Mesenteric fat pad (tissue), 1 donor: ENCODE measurements around the gene SYTL2. TPM values are rescaled to one million over a fixed set of nuclear protein-coding genes. Genes with fewer than 3 reads are reported as not detected.
"Not testable (repeated sequence)": the region's sequence is repeated elsewhere in the genome, so short reads cannot be mapped to it uniquely, and the experiment has no call there.

Source experiments
- DNase-seq: peaks from one replicate; pipeline ENCODE4 v3.0.0-alpha.2; 2020; ENCODE audit warnings: low spot score
- total RNA-seq: library from RNA; stranded (reverse); fragmentation: NEBNext Ultra II Directional; extraction: Animal tissue kit (Norgen Biotek cat#: 25700); gene quantifications from one replicate; pipeline ENCODE4 v1.2.1, GENCODE V29; 2021
- donor health status: DM: yes; HTN: yes; CAD: no.

The SYTL2 gene
- total RNA-seq, 1 donor from 2014 or later: 13.5 TPM

DNA sequence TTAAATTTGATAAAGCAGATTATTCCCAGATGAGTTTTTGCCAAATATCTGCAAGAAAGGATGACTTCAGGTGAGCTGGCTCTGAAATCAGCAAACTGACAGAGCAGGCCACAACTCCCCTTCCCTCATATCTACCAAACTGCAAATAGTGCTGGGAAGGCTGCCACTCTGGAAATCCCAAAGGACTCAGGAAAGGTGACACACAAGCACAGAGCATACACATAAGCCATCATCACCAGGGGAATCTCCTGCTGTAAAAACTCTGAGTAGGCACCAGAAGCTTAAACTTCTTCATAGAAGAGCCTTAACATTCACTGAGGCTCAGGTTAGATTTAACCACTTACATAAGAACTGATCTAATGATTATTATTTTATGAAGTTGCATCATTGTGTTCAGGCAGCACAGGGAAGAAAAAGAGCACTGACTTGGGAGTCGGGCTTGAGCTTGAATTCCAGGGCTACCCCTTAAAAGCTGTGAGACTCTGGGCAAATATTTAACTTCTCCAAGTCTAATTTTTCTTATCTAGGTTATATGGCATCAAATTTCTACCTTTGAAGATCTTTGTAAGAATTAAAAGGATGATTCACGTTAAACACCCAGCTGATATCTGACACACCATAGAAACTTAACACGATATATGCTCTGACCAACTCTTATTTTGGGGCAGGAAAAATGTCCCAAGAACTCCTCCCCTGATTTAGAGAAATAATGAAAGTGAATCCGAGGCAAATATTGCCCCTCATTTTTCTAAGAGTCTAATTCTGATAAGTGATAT is 15.0 kb downstream of the SYTL2 start:
- no peak for DNase-seq

DNA sequence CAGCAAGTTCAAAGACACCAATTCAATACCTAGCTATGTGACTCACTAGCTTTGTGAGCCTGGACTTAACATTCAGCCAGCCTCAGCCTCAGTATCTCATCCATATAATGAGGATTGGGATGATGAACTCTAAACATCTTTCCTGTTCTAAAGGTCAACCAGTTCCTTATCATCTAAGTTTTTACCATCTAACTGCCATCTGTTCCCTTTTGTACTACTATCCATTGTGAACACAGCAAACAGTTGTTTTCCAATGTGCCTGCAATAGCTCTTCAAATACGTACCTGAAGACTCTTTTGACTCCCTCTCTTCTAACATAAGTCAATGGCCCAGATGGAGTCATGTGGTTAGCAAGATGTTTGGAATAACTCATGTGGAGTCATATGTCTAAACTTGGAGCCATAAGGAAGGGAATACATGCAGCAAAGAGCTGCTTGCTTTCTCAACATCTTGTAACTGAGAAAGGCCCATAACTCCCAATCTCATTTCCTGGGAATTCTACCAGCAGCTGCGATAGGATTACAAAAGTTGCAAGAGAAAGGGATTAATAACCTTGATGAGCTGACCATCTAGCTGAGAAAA is 19.4 kb downstream of the SYTL2 start:
- DNase-seq: no peak

DNA sequence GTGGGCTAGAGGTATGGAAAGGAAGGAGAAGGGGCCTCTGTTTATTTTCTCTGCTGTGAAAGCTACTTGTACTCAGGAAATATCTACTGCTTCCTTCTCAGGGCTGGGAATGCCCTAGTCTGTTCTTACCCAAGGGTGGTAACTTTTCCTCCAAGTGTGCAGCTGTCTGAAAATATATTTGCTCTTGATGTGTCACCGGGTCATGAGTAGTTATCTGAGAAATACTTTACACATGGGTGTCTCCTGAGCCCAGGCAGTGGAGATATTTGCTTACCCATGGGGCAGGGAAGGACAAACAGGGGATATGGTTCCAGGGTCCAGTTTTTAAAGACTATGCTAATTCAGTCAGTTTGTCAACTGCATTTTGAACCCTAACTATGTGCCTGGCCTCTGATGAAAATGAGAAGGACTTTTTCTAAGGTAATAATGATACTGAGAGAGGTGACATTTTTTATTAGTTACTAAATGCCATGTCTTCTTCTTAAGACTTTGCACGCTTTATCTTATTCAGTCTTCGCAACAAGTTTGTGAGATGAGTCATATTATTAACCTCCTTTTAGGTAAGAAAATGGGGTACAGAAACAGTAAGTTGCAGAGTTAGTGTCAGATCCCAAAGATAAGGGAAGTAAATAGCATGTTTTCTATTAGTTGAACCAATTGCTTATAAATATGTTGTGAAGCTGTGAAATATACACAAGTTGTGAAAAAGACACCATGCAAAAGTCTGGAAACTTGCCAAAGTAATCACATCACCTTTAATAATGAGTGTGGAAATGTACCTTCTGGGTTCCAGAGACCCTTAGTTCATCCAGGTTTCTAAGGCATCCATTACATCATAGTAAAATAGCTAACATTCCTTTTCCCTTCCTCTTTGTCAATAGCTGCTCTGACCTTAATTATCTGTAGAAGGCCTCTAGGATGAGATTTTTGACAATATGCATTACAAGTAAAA is 22.9 kb downstream of the SYTL2 start:
- DNase-seq: no peak

DNA sequence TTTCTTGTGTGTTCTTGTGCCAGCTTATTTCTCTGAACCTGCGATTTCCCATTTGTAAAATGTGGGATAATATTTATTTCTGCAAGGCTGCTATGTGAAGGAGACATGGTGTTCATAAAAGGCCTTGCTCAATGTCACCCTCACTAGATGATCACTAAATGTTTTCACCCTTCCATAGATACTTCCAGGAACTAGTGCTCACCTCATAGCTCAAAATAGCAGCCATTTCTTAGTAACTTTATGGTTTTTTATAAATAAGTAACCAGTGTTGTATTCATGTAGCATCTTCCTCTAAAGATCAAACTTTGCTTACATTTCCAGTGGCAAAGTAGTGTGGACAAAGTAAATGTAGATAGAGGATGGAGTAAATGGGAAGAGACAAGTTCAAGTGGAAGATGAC is 23.8 kb downstream of the SYTL2 start:
- DNase-seq: no peak

DNA sequence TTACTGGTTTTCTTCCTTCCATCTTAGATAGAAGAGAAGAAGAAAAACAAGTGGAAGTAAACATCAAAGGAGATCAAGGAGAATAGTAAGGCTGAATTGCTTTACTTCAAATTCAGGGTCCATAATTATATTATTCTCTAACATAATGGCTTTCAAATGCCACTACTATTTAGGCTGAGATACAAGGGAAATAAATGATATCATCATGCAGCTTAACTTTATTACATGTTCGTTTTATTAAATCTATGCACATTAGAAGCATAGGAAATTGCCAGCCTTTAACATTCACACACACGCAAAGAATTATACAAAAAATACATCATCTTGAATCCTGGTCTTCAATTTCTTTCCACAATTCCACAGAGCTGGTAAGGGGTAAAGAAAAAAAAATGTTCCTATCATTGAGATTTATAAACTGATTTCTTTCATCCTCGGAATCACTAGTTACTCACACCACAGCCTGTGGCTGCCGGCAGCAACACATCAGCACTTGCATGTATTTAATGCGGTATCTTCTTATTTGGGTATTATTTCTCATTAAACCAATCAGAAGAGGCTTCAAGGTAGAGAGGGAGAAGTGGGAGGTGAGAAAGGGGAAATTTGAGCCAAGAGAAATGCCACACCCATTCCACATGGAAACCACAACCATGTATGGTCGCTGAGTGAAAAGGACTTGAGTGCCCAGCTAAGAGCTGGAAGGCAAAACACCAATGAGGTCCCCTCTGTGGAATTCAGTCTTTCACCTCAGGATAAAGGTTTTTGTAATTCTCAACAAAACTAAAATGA is 26.3 kb downstream of the SYTL2 start:
- no peak for DNase-seq

DNA sequence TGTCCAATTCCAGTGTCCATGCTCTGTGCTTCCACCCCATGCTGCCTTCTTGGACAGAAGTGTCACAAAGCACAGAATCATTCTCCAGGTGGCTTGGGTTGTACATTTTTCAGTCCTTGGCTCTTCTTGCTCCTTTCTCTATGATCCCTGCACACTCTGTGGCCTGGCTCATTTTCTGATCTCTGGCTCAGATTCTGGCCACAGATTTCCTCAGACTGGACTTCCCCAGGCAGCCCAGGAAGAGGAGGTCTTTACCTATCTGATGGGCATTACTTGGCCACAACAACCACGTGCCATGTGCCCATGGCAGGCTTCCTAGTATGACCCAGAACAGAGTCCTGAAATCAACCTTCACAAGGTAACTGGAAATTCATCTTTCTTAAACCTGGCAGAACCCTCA is 27.2 kb downstream of the SYTL2 start:
- no peak for DNase-seq

DNA sequence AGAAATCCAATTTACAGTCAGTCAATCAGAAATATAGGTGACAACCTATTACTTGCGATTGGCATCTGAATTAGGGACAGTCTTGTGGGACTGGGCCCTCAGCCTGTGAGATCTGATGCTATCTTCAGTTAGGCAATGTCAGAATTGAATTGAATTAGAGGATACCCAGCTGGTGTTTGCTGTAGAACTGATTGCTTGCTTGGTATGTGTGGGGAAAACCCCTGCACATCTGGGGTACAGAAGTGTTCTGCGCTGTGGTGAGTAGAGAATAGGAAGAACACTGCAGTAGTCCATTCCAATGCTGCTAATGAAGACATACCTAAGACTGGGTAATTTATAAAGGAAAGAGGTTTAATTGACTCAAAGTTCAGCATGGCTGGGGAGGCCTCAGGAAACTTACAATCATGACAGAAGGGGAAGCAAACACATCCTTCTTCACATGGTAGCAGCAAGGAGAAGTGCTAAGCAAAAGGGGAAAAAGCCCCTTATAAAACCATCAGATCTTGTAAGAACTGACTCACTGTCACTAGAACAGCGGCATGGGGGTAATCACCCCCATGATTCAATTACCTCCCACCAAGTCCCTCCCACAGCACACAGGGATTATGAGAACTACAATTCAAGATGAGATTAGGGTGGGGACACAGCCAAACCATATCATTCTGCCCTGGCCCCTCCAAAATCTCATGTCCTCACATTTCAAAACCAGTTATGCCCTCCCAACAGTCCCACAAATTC is 30.0 kb downstream of the SYTL2 start:
- not testable (repeated sequence) for DNase-seq

DNA sequence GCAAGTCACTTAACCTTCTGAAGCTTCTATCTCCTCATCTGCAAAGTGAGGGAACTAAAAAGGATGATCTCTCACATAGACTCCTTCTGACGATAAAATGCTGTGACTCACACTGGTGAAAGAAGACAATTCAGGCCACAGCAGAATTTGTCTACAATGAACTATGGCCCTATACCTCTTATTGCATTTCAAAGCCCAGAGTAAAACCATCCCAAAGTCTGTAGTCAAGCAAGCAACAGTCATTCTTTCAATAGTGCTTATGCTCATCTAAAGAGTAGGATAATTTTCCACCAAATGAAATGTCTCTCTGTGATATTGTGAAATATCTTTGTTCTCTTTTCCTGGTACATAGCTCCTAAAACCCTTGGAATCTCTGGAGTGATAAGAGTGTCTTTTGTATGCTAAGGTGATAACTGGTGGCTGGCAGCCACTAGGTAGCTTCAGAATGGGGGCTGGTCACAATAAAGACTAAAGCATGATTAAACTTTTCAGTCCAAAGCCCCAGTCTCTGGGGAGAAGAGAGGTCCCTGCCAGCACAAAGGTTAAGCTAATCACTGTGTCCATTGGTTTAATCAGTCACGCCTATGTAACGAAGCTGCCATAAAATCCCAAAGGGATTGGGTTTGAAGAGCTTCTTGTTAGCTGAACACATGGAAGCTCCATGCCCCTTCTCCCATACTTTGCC is 30.8 kb downstream of the SYTL2 start:
- DNase-seq: no peak

DNA sequence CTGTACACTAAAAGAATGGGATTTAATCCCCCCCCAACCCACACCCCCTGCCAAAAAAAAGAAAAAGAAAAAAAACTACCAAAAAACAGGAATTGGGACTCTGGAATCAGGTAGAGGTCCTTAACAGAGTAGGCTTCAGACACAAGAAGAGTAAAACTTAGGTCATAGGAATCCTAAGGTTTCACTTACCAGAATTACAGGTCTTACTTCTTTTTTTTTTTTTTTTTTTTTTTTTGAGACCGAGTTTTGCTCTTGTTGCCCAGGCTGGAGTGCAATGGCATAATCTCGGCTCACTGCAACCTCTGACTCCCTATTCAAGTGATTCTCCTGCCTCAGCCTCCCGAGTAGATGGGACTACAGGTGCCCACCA is 33.4 kb downstream of the SYTL2 start:
- DNase-seq: not testable (repeated sequence)

DNA sequence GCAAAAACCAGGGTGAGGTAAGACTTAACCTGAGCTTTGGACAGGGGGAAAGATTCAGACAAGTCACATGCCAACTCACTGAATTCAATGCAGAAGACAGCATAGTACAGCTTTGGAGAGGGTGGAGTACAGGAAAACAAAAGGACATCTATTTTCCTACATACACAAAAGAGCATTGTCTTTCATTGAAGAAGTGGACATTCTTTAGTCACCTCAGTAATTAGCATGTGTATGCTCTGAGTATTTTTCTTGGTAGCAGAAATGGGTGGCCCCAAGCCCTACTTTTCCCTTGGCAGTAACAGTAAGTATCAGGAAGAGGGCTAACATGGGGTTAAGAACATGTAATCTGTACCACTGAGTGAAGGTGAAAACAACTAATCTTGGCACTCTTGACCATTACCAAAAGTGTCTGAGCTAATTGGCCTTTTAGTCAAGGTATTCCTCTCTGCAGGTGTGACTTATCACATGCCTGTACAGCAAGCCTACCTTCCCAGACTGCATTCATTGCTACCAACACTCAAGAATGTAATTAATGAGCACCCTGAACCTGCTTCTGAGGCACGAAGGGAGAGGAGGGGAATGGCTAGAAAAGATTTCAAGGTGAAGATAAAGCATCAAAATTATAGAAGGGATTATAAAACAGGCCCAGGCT is 33.9 kb downstream of the SYTL2 start:
- DNase-seq: no peak

DNA sequence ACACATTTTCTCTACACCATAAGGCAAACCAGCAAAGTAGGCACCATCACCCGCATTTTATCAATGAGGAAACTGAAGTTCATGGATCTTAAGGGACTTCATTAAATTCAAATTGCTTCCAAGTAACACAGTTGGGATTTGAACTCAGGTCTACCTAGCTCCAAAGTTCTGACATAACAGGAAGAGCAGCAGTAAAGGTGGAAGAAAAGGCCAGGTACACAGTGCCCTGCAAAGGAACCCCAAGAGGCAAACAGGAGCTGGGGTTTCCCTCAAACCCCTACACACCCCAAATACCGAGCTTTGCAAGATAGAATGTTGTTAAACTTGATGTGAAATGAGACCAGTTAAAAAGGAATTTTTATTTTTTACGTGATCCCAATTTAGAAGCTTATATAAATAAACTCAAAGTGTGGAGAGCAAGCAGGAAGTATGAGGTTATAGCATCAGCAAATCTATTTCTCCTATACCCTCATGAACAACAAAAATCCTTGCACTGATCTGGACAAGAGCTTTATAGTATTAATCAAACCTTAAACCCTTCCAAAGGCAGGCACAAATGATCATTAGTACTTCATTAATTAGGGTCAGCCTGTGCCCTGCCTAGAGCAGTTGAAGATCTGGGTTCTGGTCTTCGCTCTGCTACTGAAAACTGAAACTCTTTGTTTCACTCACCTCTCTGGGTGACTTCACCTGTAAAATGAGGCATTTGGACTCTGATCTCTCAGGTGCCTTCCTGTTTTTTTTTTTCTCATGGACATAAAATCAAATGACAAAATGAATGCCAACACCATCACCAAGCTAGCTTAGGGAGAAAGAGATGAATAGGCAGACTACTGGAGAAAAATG is 36.5 kb downstream of the SYTL2 start:
- DNase-seq: no peak

DNA sequence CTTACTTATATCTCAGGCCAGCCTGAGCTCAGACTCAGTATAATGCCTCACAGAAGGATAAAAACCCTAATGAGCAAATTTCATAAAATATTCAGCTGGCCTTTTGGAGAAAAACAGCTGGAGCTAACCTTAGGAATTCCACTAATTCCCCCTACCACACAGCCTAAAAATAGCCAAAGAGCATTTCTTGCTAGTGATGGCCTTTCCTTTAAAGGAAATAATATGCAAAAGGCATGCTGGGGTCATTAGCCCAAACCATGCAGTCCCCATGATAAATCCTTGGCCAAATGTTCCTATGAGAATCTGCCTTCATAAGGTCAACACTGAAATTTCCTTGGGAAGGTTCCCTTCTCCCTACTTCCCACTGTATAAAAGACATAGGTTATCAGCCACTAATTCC is 38.2 kb downstream of the SYTL2 start:
- DNase-seq: no peak

DNA sequence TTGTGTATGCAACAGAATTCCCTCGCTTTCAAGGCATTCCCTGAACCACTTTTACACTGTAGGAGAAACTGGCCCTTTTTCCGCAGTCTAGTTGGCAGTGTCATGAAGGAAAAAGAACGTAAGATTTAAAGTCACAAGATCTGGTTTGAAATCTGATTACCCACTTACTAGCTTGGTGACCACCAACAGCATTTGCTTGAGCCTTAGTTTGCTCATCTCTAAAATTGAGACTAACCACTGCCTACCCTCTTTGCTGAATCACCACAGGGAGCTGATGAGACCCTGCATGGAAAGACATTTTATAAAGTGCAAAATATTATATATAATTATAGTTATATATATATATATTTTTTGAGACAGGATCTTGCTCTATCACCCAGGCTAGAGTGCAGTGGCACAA is 39.4 kb downstream of the SYTL2 start:
- no peak for DNase-seq

DNA sequence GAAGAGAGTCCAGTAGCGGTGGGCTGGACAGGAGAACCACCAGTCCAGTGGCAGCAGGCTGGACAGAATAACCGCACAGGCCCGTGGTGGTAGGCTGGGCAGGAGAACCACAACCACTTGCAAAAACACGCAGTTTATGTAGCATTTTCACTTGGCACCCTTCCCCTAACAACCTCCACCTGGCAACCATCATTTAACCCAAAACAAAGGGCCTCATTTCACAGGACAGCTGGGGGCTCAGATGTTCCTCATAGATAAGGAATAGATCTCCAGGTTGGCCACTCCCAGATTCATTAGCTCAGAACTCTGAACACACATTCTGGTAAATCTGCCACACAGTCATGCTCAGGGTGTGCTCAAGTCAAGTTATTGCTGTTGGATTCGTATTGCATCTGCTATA is 41.2 kb downstream of the SYTL2 start:
- DNase-seq: no peak

DNA sequence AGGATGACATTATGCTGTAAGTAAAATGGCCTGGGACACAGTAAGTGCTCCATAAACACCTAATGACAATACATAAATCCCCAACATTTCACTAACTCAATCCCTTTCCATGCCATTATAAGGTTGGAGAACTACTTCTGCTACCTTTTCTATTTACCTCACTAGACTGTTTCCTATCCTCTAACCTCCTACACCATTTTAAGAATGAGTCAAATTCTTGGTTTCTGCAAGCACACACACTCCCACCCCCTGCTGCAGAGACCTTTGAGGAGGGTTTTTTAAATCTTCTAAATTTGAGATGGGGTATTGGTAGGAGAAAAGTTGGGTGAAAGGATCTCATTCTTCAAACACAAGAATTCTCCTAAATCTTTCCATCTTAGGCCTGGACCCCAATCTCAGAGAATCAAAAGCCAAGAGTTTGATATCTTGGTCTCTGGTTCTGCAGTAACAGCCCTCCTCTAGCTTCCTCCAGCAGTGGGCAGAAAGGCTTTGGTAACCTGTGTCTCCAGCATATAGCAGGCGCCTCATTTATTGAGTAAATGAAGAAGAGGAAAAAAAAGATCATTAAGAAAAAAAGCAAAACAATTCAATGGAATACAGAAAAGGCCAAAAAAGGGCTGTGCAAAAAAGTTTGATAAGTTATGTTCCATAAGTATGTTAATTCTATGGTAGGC is 42.3 kb downstream of the SYTL2 start:
- no peak for DNase-seq

DNA sequence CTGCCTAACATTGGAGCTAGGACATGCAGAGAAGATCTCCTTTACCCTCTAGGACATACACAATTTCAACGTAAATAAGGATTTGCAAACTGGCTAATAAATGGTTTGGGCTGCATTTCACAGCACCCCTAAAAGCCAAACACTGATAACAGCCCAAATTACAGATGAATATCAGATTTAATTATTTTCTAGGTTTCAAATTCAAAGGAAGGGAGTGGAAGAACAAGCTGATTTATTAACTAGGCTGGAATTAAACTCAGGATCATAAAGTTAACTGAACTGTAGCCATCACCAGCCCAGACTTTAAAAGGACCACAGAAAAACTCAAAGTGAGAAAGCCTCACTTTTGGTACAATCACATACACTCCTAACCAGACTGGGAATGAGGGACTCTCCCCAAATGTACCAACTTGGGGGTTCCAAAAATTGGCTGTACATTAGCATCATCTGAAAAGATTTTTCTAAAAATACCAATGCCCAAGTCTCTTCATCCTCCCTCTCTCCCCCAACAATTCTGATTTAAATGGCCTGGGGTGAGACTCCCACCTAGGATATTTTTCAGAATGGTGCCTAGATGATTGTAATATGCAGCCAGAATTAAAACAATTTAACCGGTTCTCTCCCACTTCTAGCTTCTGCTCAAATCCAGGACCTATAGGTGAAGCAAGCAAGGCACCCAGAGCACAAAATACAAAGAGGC is 43.5 kb downstream of the SYTL2 start:
- no peak for DNase-seq

DNA sequence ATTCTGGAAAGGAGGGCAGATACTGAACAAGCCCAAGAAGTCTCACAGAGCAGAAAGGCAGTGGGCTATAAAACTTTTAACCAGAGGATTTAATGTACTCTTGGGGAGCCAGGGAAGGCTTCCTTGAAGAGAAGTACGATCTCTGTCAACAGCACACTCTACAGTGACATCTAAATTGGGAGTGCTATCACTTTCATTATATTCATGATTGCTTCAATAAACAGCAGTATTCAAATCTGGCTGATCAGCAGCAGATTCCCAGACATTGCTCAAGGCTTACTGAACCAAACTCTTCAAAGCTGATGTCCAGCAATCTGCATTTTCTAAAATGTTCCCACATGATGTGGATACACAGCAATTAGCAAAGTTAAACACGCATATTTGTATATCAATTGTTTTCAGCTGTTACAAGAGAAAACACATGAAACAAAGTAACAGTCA is 44.2 kb downstream of the SYTL2 start:
- DNase-seq: no peak
